ENCODE data around the gene SRGAP3. TPM values are rescaled to one million over a fixed set of nuclear protein-coding genes. Genes with fewer than 3 reads are reported as not detected.

Gene SRGAP3
- total and polyA plus RNA-seq, 2 experiments from 2014 or later: 7.4 to 8.3 TPM

DNA sequence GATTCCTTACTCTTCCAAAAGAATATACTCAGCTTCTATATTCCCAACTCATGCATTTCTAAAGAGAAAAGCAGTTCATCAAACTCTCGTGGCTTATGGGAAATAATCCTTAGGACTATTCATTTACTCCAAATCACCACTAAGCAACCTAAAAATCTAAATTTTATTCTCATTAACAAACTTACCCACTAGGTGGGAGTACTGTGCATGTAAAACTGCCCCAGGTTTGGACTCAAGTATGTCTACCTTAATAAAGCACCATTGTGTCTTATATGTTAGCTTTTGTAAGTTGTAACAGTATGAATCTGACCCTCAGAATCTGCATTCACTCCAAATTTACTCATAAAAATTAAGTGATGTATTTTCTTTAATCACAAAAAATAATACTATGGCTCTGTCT, 311.4 kb downstream of the SRGAP3 start:
- WGBS (ENCODE audit: low lambda C conversion rate, missing lambda C conversion rate): 83% methylated on average over 1 of the region's 1 CpG
- H3K36me3 ChIP-seq (replicated peaks; ENCODE audit: insufficient read depth, low read depth): no peaks in the 10 kb centered on the region
- H3K4me2 ChIP-seq: no peak overlapping the region
- no peak overlapping the region for H3K27ac ChIP-seq
- H3K9me3 ChIP-seq (ENCODE audit: low read depth): peaks cover 3% of the 10 kb centered on the region
- no peaks in the 10 kb centered on the region for H3K79me2 ChIP-seq
- TF ChIP-seq EZH2 (IDR thresholded peaks at IDR 0.05; ENCODE audit: borderline replicate concordance) (no peak), EZH2phosphoT487 (IDR thresholded peaks at IDR 0.05; ENCODE audit: low read depth, severe bottlenecking, unreplicated experiment) (no peak)
- TF ChIP-seq, protein P1, sequence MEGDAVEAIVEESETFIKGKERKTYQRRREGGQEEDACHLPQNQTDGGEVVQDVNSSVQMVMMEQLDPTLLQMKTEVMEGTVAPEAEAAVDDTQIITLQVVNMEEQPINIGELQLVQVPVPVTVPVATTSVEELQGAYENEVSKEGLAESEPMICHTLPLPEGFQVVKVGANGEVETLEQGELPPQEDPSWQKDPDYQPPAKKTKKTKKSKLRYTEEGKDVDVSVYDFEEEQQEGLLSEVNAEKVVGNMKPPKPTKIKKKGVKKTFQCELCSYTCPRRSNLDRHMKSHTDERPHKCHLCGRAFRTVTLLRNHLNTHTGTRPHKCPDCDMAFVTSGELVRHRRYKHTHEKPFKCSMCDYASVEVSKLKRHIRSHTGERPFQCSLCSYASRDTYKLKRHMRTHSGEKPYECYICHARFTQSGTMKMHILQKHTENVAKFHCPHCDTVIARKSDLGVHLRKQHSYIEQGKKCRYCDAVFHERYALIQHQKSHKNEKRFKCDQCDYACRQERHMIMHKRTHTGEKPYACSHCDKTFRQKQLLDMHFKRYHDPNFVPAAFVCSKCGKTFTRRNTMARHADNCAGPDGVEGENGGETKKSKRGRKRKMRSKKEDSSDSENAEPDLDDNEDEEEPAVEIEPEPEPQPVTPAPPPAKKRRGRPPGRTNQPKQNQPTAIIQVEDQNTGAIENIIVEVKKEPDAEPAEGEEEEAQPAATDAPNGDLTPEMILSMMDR (IDR thresholded peaks at IDR 0.05; ENCODE audit: poor library complexity): peak; percentile 42
- H2AFZ ChIP-seq: no peak overlapping the region
- H3K9me2 ChIP-seq (replicated peaks; ENCODE audit: insufficient read depth): no peaks in the 10 kb centered on the region
- no peaks in the 10 kb centered on the region for H4K20me1 ChIP-seq (ENCODE audit: insufficient read depth, poor library complexity, severe bottlenecking)
- peak; percentile 16 for DNase-seq (ENCODE audit: low spot score)
- no peaks in the 10 kb centered on the region for H3K27me3 ChIP-seq
- H3K4me1 ChIP-seq (ENCODE audit: insufficient read depth): no peaks in the 10 kb centered on the region
- no peak overlapping the region for H3K4me3 ChIP-seq

DNA sequence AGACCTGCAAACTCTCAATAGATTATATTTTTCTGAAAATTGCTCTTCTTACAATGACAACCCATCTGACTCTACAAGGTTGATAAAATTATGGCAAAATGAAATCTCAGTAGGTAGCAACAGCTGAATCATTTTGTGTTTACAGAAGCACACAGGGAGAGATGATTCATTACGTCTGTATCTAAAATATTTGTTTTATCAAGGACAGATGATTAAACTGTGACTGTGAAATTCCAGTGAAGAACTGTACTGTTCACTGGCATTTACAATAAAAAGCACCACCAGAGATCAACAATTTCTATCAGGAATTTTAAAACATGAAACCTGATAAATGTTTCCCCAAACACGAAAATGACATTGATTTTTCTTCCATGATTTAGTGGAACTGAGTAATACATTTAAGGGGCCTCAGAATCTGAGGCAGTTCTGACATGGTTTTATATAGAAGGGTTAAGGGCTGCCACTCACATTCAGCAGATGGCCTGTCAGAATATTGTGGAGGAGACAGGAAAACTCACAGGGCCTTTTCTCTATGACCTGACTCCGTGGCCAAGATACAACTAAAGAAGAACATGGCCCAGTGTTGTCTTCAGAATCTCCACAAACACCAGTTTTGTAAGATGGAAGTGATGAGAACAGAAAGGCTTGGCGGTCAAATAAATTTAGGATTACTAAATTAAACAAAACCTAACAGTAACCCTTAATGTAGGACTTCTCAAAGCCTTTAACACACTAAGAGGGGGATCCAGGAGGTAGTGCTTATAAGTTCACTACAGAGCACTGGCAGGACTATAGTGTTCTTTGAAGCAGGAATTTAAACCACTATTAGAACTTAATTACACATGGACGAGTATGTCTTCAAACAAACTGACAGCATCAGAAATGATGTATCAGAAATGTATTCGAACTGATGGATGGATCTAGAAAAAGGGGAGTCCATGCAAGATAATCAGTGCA, 312.1 kb downstream of the SRGAP3 start:
- Histone ChIP-seq H3K4me2 (no peak overlapping the region), H3K4me3 (no peak overlapping the region), H3K9me3 (ENCODE audit: low read depth) (no peaks in the 10 kb centered on the region), H3K36me3 (replicated peaks; ENCODE audit: insufficient read depth, low read depth) (no peaks in the 10 kb centered on the region), H3K4me1 (ENCODE audit: insufficient read depth) (no peaks in the 10 kb centered on the region), H3K27me3 (no peaks in the 10 kb centered on the region), H3K79me2 (no peaks in the 10 kb centered on the region), H3K9me2 (replicated peaks; ENCODE audit: insufficient read depth) (no peaks in the 10 kb centered on the region), H4K20me1 (ENCODE audit: insufficient read depth, poor library complexity, severe bottlenecking) (no peaks in the 10 kb centered on the region), H2AFZ (no peak overlapping the region), H3K27ac (peak overlapping the region; percentile 36)
- DNase-seq (ENCODE audit: low spot score): no peak
- TF ChIP-seq, protein P1 (IDR thresholded peaks at IDR 0.05; ENCODE audit: poor library complexity): no peak
- TF ChIP-seq EZH2 (IDR thresholded peaks at IDR 0.05; ENCODE audit: borderline replicate concordance): no peak
- TF ChIP-seq EZH2phosphoT487 (IDR thresholded peaks at IDR 0.05; ENCODE audit: low read depth, severe bottlenecking, unreplicated experiment): no peak
- WGBS (ENCODE audit: low lambda C conversion rate, missing lambda C conversion rate): 65% methylated on average over 6 of the region's 6 CpGs

DNA sequence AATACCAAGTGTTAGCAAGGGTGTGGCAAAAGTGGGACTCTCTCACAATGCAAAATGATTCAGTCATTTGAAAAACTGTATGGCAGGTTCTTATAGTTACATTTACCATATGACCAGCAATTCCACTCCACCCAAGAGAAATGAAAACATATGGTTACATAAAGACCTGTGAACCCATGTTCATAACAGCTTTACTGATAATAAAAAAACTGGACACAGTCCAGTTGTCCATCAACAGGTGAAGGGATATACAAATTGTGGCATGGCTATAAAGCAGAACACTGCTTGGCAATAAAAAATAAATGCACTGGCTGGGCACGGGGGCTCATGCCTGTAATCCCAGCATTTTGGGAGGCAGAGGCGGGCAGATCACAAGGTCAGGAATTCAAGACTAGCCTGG, 316.9 kb downstream of the SRGAP3 start:
- no peaks in the 10 kb centered on the region for H4K20me1 ChIP-seq (ENCODE audit: insufficient read depth, poor library complexity, severe bottlenecking)
- H3K79me2 ChIP-seq: no peaks in the 10 kb centered on the region
- no peak overlapping the region for H2AFZ ChIP-seq
- no peak overlapping the region for H3K4me2 ChIP-seq
- H3K9me2 ChIP-seq (replicated peaks; ENCODE audit: insufficient read depth): no peaks in the 10 kb centered on the region
- H3K27ac ChIP-seq: no peak overlapping the region
- H3K4me3 ChIP-seq: no peak overlapping the region
- 73% methylated on average over 2 of the region's 2 CpGs for WGBS (ENCODE audit: low lambda C conversion rate, missing lambda C conversion rate)
- TF ChIP-seq EZH2phosphoT487 (IDR thresholded peaks at IDR 0.05; ENCODE audit: low read depth, severe bottlenecking, unreplicated experiment) (no peak), EZH2 (IDR thresholded peaks at IDR 0.05; ENCODE audit: borderline replicate concordance) (no peak)
- TF ChIP-seq, protein P1 (IDR thresholded peaks at IDR 0.05; ENCODE audit: poor library complexity): no peak
- no peaks in the 10 kb centered on the region for H3K4me1 ChIP-seq (ENCODE audit: insufficient read depth)
- no peaks in the 10 kb centered on the region for H3K36me3 ChIP-seq (replicated peaks; ENCODE audit: insufficient read depth, low read depth)
- no peaks in the 10 kb centered on the region for H3K27me3 ChIP-seq
- no peaks in the 10 kb centered on the region for H3K9me3 ChIP-seq (ENCODE audit: low read depth)
- no peak for DNase-seq (ENCODE audit: low spot score)

Data from hepatocyte (in vitro differentiated cells).